Suprapubic skin (tissue), 4 donors: ENCODE data around the gene TMEM53. TPM values are rescaled to one million over a fixed set of nuclear protein-coding genes. Genes with fewer than 3 reads are reported as not detected.

Experiments used
- DNase-seq, 2 donors: peaks; one replicate each; pipeline ENCODE4 v3.0.0-alpha.2; 2019; ENCODE audit warnings: low spot score in 2 of 2
- H3K27ac ChIP-seq: fragments of 200-600 bp; sonication (generic); one replicate; pipeline ENCODE4 v1.5.1; 2019
- H3K27me3 ChIP-seq: fragments of 200-600 bp; sonication (generic); one replicate; pipeline ENCODE4 v1.5.1; 2019
- H3K36me3 ChIP-seq: fragments of 200-600 bp; sonication (generic); one replicate; pipeline ENCODE4 v1.5.1; 2019
- H3K4me1 ChIP-seq: fragments of 200-600 bp; sonication (generic); one replicate; pipeline ENCODE4 v1.5.1; 2019
- H3K4me3 ChIP-seq: fragments of 200-600 bp; sonication (generic); one replicate; pipeline ENCODE4 v1.5.1; 2019; ENCODE audit warnings: mild to moderate bottlenecking
- H3K9me3 ChIP-seq: fragments of 200-600 bp; sonication (generic); one replicate; pipeline ENCODE4 v1.5.1; 2019
- CTCF ChIP-seq, 2 donors: fragments of 200-600 bp in 1 of 2; fragments of 450-650 bp in 1 of 2; sonication (generic) in 1 of 2; IDR thresholded peaks; one replicate each; pipeline ENCODE4 v1.5.1; 2016 to 2019; ENCODE audit warnings: antibody characterized with exemption in 2 of 2, mild to moderate bottlenecking in 1 of 2, moderate library complexity in 1 of 2
- EP300 ChIP-seq: sonication (generic); formaldehyde crosslinking; IDR thresholded peaks from one replicate; pipeline ENCODE4 v1.6.1; 2017; ENCODE audit warnings: antibody characterized with exemption
- POLR2A ChIP-seq, 2 donors: fragments of 450-650 bp; IDR thresholded peaks; one replicate each; pipeline ENCODE4 v1.6.1; 2017; ENCODE audit warnings: antibody characterized with exemption in 2 of 2, mild to moderate bottlenecking in 2 of 2, moderate library complexity in 2 of 2
- POLR2AphosphoS5 ChIP-seq, 3 donors: sonication (generic); formaldehyde crosslinking; IDR thresholded peaks; one replicate each; pipeline ENCODE4 v1.6.1; 2017; ENCODE audit warnings: antibody characterized with exemption in 3 of 3
- WGBS: methylation state at CpG from one replicate; pipeline ENCODE4 v1.1.5; 2018; 5-methylcytosine and 5-hydroxymethylcytosine counted together
- total RNA-seq, 4 donors: library from RNA; depleted of rRNA; stranded (reverse); fragments of >200 nt; gene quantifications; one replicate each; pipeline ENCODE4 v1.1.0, GENCODE V29; 2016

TMEM53 gene
- total RNA-seq, 4 donors from 2014 or later: 2.3 to 9.9 (median 4.3) TPM

- no peaks in the 10 kb centered on the region for H3K9me3 ChIP-seq
- no peaks in the 10 kb centered on the region for H3K27me3 ChIP-seq
- WGBS: 59% methylated on average over 5 of the region's 5 CpGs
- no peak for DNase-seq
- H3K4me1 ChIP-seq: peaks cover 11% of the 10 kb centered on the region
- no peaks in the 10 kb centered on the region for H3K36me3 ChIP-seq
- no peak overlapping the region for H3K27ac ChIP-seq
- no peak overlapping the region for H3K4me3 ChIP-seq
- TF ChIP-seq CTCF (IDR thresholded peaks at IDR 0.05) (no peak), POLR2AphosphoS5 (IDR thresholded peaks at IDR 0.05) (no peak), POLR2A (IDR thresholded peaks at IDR 0.05) (no peak)
Observed at GRCh38 chr1:44719318-44719717, 45.0 kb upstream of the TMEM53 start.

GRCh38 chr1:44718091-44718490 is 43.8 kb upstream of the TMEM53 start:
- 84% methylated on average over 6 of the region's 6 CpGs for whole genome bisulfite sequencing
- no peaks in the 10 kb centered on the region for H3K36me3 ChIP-seq

GRCh38 chr1:44717653-44718052 is 43.4 kb upstream of the TMEM53 start:
- 39% methylated on average over 1 of the region's 1 CpG for WGBS
- Histone ChIP-seq H3K9me3 (no peaks in the 10 kb centered on the region), H3K27ac (no peak overlapping the region), H3K4me3 (no peak overlapping the region), H3K36me3 (no peaks in the 10 kb centered on the region), H3K27me3 (no peaks in the 10 kb centered on the region), H3K4me1 (peaks cover 11% of the 10 kb centered on the region)
- DNase-seq: no peak
- TF ChIP-seq CTCF (IDR thresholded peaks at IDR 0.05): no peak
- no peak for TF ChIP-seq EP300
- no peak for TF ChIP-seq POLR2AphosphoS5 (IDR thresholded peaks at IDR 0.05)
- no peak for TF ChIP-seq POLR2A (IDR thresholded peaks at IDR 0.05)

More at GRCh38 chr1:44718091-44718490, 43.8 kb upstream of the TMEM53 start:
- TF ChIP-seq CTCF (IDR thresholded peaks at IDR 0.05) (no peak), EP300 (no peak), POLR2A (IDR thresholded peaks at IDR 0.05) (no peak), POLR2AphosphoS5 (IDR thresholded peaks at IDR 0.05) (no peak)
- no peak for DNase-seq
- Histone ChIP-seq H3K9me3 (no peaks in the 10 kb centered on the region), H3K27ac (no peak overlapping the region), H3K4me3 (no peak overlapping the region), H3K4me1 (peaks cover 11% of the 10 kb centered on the region), H3K27me3 (no peaks in the 10 kb centered on the region)

GRCh38 chr1:44717156-44717555 is 42.9 kb upstream of the TMEM53 start:
- Histone ChIP-seq H3K36me3 (no peaks in the 10 kb centered on the region), H3K27ac (no peak overlapping the region), H3K27me3 (peaks cover under 1% of the 10 kb centered on the region), H3K4me1 (peaks cover 11% of the 10 kb centered on the region), H3K9me3 (no peaks in the 10 kb centered on the region), H3K4me3 (no peak overlapping the region)
- WGBS: 69% methylated on average over 4 of the region's 4 CpGs
- DNase-seq: no peak
- TF ChIP-seq POLR2A (IDR thresholded peaks at IDR 0.05) (no peak), CTCF (IDR thresholded peaks at IDR 0.05) (no peak), EP300 (no peak), POLR2AphosphoS5 (IDR thresholded peaks at IDR 0.05) (no peak)

- Histone ChIP-seq H3K36me3 (no peaks in the 10 kb centered on the region), H3K27ac (no peak overlapping the region), H3K4me1 (peaks cover 11% of the 10 kb centered on the region), H3K27me3 (peaks cover 3% of the 10 kb centered on the region), H3K9me3 (no peaks in the 10 kb centered on the region), H3K4me3 (no peak overlapping the region)
- TF ChIP-seq POLR2AphosphoS5 (IDR thresholded peaks at IDR 0.05): no peak
- TF ChIP-seq EP300: no peak
- TF ChIP-seq CTCF (IDR thresholded peaks at IDR 0.05): peak; percentile 66 to 90
- TF ChIP-seq POLR2A (IDR thresholded peaks at IDR 0.05): no peak
- WGBS: 9% methylated on average over 9 of the region's 9 CpGs
- DNase-seq: no peak
Observed at GRCh38 chr1:44714944-44715571, 40.8 kb upstream of the TMEM53 start.
